DND-41 (cell line): ENCODE data around the gene PTPRZ1.

ENCODE experiments used
- CTCF ChIP-seq: IDR thresholded peaks from 2 replicates; pipeline ENCODE4 v1.5.1; 2012; ENCODE audit warnings: borderline replicate concordance, low read length, moderate library complexity, mild to moderate bottlenecking; ENCODE audit not compliant: poor library complexity, severe bottlenecking; ENCODE audit errors: extremely low read depth
- EZH2 ChIP-seq: IDR thresholded peaks from 3 replicates; pipeline ENCODE4 v1.6.1; 2012; ENCODE audit warnings: borderline replicate concordance, low read depth, mild to moderate bottlenecking, moderate library complexity, low read length, inconsistent platforms; ENCODE audit not compliant: severe bottlenecking

- TF ChIP-seq EZH2 (no peak), CTCF (no peak)
Observed at GRCh38 chr7:122070834-122071233, 197.9 kb downstream of the PTPRZ1 start.
